CD4-positive, CD25-positive, alpha-beta regulatory T cell (primary cell): Measurements from ENCODE around the gene REC114. TPM values are rescaled to one million over a fixed set of nuclear protein-coding genes. Genes with fewer than 3 reads are reported as not detected.
"Not testable (repeated sequence)": the region's sequence is repeated elsewhere in the genome, so short reads cannot be mapped to it uniquely, and the experiment has no call there.

Experiments used
- ATAC-seq, 2 donors: fragments of 150-1000 bp; cut with Tn5 transposase; one replicate each; pipeline ENCODE4 v1.10.0; 2021; ENCODE audit warnings: low read depth in 2 of 2, moderate number of reproducible peaks in 2 of 2, moderate library complexity in 1 of 2
- DNase-seq, 3 donors: peaks; one replicate each; pipeline versions ENCODE4 v3.0.0 to v3.0.0-alpha.2; 2012 to 2022; ENCODE audit warnings: mixed read lengths in 1 of 3
- H3K27ac ChIP-seq: one replicate; pipeline ENCODE4 v1.7.0; 2013; ENCODE audit warnings: mild to moderate bottlenecking, low read length; ENCODE audit not compliant: insufficient read depth, poor library complexity, severe bottlenecking
- H3K27me3 ChIP-seq: one replicate; pipeline ENCODE4 v1.7.0; 2013; ENCODE audit warnings: low read length; ENCODE audit not compliant: control insufficient read depth, insufficient read depth
- H3K36me3 ChIP-seq: one replicate; pipeline ENCODE4 v1.7.0; 2013; ENCODE audit warnings: mild to moderate bottlenecking, low read length, moderate library complexity; ENCODE audit not compliant: control insufficient read depth, insufficient read depth
- H3K4me1 ChIP-seq: 2 replicates; pipeline ENCODE4 v1.7.0; 2013; ENCODE audit warnings: mild to moderate bottlenecking, low read length; ENCODE audit not compliant: insufficient read depth, control insufficient read depth, poor library complexity, severe bottlenecking
- H3K4me3 ChIP-seq: one replicate; pipeline ENCODE4 v1.7.0; 2013; ENCODE audit warnings: low read depth, mild to moderate bottlenecking, low read length, moderate library complexity
- H3K9me3 ChIP-seq, 2 experiments: 1 replicate in 1 of 2; 2 replicates in 1 of 2; pipeline ENCODE4 v1.7.0; 2013; ENCODE audit warnings: low read length in 2 of 2, mild to moderate bottlenecking in 1 of 2, moderate library complexity in 1 of 2; ENCODE audit not compliant: control insufficient read depth in 2 of 2
- H3K27ac Mint-ChIP-seq, 3 donors: one replicate each; pipeline ENCODE4 v1.8.0; 2020 to 2022; ENCODE audit warnings: mild to moderate bottlenecking in 3 of 3, mixed read lengths in 3 of 3, moderate library complexity in 2 of 3
- H3K27me3 Mint-ChIP-seq: one replicate; pipeline ENCODE4 v1.8.0; 2022; ENCODE audit warnings: mild to moderate bottlenecking, mixed read lengths
- H3K36me3 Mint-ChIP-seq: one replicate; pipeline ENCODE4 v1.8.0; 2020; ENCODE audit warnings: mixed read lengths
- H3K4me1 Mint-ChIP-seq, 4 donors: one replicate each; pipeline ENCODE4 v1.8.0; 2020 to 2022; ENCODE audit warnings: mixed read lengths in 4 of 4, mild to moderate bottlenecking in 1 of 4
- H3K4me3 Mint-ChIP-seq, 4 donors: one replicate each; pipeline ENCODE4 v1.8.0; 2020 to 2022; ENCODE audit warnings: mild to moderate bottlenecking in 4 of 4, mixed read lengths in 4 of 4, moderate library complexity in 3 of 4
- H3K9me3 Mint-ChIP-seq, 7 donors: one replicate each; pipeline ENCODE4 v1.8.0; 2020 to 2022; ENCODE audit warnings: mixed read lengths in 7 of 7, mild to moderate bottlenecking in 3 of 7, moderate library complexity in 2 of 7
- polyA plus RNA-seq, 4 donors: library from polyadenylated mRNA; unstranded; fragments of 300-500 nt; fragmentation: Illumina TruSeq; gene quantifications; one replicate each; pipeline ENCODE4 v1.2.3, GENCODE V29; 2021
- total RNA-seq: library from RNA; stranded (reverse); gene quantifications from one replicate; pipeline ENCODE4 v1.2.3, GENCODE V29; 2022

REC114 gene
- total and polyA plus RNA-seq, 5 donors from 2014 or later: not detected

GRCh38 chr15:73414876-73415275 lies 28.1 kb upstream of the REC114 start:
- H3K27me3 ChIP-seq: peaks cover 6% of the 10 kb centered on the region
- no peaks in the 10 kb centered on the region for H3K4me1 Mint-ChIP-seq
- no peaks in the 10 kb centered on the region for H3K36me3 Mint-ChIP-seq
- peaks cover 0 to 8% (median 0%) of the 10 kb centered on the region in 7 donors for H3K9me3 Mint-ChIP-seq
- H3K27ac Mint-ChIP-seq: no peak overlapping the region
- no peak overlapping the region for H3K4me3 Mint-ChIP-seq
- no peaks in the 10 kb centered on the region for H3K9me3 ChIP-seq
- ATAC-seq: no peak
- H3K27ac ChIP-seq: no peak overlapping the region
- DNase-seq: no peak
- no peaks in the 10 kb centered on the region for H3K36me3 ChIP-seq
- H3K4me3 ChIP-seq: no peak overlapping the region
- H3K27me3 Mint-ChIP-seq: peaks cover 21% of the 10 kb centered on the region
- H3K4me1 ChIP-seq: no peaks in the 10 kb centered on the region

GRCh38 chr15:73424506-73424905 lies 18.5 kb upstream of the REC114 start:
- Mint-ChIP-seq H3K9me3 (peaks cover 0 to 1% (median 0%) of the 10 kb centered on the region in 7 donors), H3K27me3 (no peaks in the 10 kb centered on the region), H3K27ac (peak overlapping the region in 1 of 3 donors; percentile 11), H3K4me3 (no peak overlapping the region), H3K4me1 (peaks cover 3 to 14% (median 9%) of the 10 kb centered on the region in 4 donors), H3K36me3 (no peaks in the 10 kb centered on the region)
- ATAC-seq (no peak), DNase-seq (no peak)
- no peak overlapping the region for H3K4me3 ChIP-seq
- no peaks in the 10 kb centered on the region for H3K36me3 ChIP-seq
- H3K27me3 ChIP-seq: no peaks in the 10 kb centered on the region
- no peaks in the 10 kb centered on the region for H3K9me3 ChIP-seq
- H3K27ac ChIP-seq: no peak overlapping the region
- peaks cover 10% of the 10 kb centered on the region for H3K4me1 ChIP-seq

DNA sequence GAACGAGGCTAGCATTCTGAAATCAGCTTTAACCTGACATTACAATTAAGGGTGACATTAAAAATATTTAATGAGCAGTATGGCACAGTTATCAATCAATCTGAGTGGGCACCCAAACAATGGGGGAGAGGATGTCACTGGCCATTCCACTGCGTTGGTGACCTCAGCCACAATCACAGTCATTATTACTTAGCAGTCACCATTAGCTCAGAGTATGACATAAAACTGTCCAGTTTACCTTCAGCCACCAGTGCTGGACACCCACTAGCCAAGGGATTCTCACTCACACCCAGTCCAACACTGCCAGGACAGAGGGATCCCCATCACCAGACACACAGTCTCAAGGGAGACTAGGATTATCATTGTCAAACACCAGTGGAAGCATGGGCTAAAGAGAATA lies 17.5 kb upstream of the REC114 start:
- no peak for DNase-seq
- Histone ChIP-seq H3K27me3 (no peaks in the 10 kb centered on the region), H3K4me1 (peaks cover 10% of the 10 kb centered on the region), H3K4me3 (no peak overlapping the region), H3K36me3 (no peaks in the 10 kb centered on the region), H3K9me3 (no peaks in the 10 kb centered on the region), H3K27ac (no peak overlapping the region)
- Mint-ChIP-seq H3K4me1 (peaks cover 7 to 14% (median 12%) of the 10 kb centered on the region in 4 donors), H3K9me3 (peaks cover 0 to 1% (median 0%) of the 10 kb centered on the region in 7 donors), H3K27ac (no peak overlapping the region), H3K36me3 (no peaks in the 10 kb centered on the region), H3K27me3 (no peaks in the 10 kb centered on the region), H3K4me3 (no peak overlapping the region)
- ATAC-seq: no peak

- ATAC-seq: no peak
- Histone ChIP-seq H3K4me3 (no peak overlapping the region), H3K36me3 (no peaks in the 10 kb centered on the region), H3K9me3 (no peaks in the 10 kb centered on the region), H3K27me3 (no peaks in the 10 kb centered on the region), H3K27ac (no peak overlapping the region), H3K4me1 (peaks cover 10% of the 10 kb centered on the region)
- DNase-seq: peak in 1 of 3 donors; percentile 40
- peak overlapping the region in 1 of 4 donors; percentile 44 for H3K4me3 Mint-ChIP-seq
- H3K36me3 Mint-ChIP-seq: no peaks in the 10 kb centered on the region
- H3K27me3 Mint-ChIP-seq: peaks cover 2% of the 10 kb centered on the region
- peak overlapping the region in 2 of 3 donors; percentile 38 to 52 for H3K27ac Mint-ChIP-seq
- peaks cover 7 to 14% (median 12%) of the 10 kb centered on the region in 4 donors for H3K4me1 Mint-ChIP-seq
- H3K9me3 Mint-ChIP-seq: peaks cover 0 to 1% (median 0%) of the 10 kb centered on the region in 7 donors
Measured at GRCh38 chr15:73426323-73426994, 16.5 kb upstream of the REC114 start.

GRCh38 chr15:73431329-73431728 lies 11.6 kb upstream of the REC114 start:
- not testable (repeated sequence) for H3K27me3 ChIP-seq, H3K36me3 Mint-ChIP-seq, H3K27ac Mint-ChIP-seq, H3K4me3 ChIP-seq, H3K9me3 ChIP-seq, ATAC-seq, H3K36me3 ChIP-seq, H3K9me3 Mint-ChIP-seq, H3K4me1 ChIP-seq, H3K27ac ChIP-seq, DNase-seq, H3K4me3 Mint-ChIP-seq
- H3K4me1 Mint-ChIP-seq: peaks cover 3 to 18% (median 8%) of the 10 kb centered on the region in 4 donors
- peaks cover 21% of the 10 kb centered on the region for H3K27me3 Mint-ChIP-seq

- Histone ChIP-seq H3K4me1 (peaks cover 5% of the 10 kb centered on the region), H3K9me3 (no peaks in the 10 kb centered on the region), H3K27ac (no peak overlapping the region), H3K27me3 (no peaks in the 10 kb centered on the region), H3K36me3 (no peaks in the 10 kb centered on the region), H3K4me3 (no peak overlapping the region)
- Mint-ChIP-seq H3K4me3 (no peak overlapping the region), H3K4me1 (peaks cover 7 to 25% (median 10%) of the 10 kb centered on the region in 4 donors), H3K36me3 (no peaks in the 10 kb centered on the region), H3K9me3 (peaks cover 0 to 3% (median 0%) of the 10 kb centered on the region in 7 donors), H3K27ac (no peak overlapping the region), H3K27me3 (peaks cover 36% of the 10 kb centered on the region)
- DNase-seq (no peak), ATAC-seq (no peak)
Measured at GRCh38 chr15:73433873-73434272, 9.1 kb upstream of the REC114 start.

- ATAC-seq: no peak
- H3K27ac Mint-ChIP-seq: no peak overlapping the region
- peaks cover 38% of the 10 kb centered on the region for H3K27me3 Mint-ChIP-seq
- peaks cover 5% of the 10 kb centered on the region for H3K4me1 ChIP-seq
- no peak overlapping the region for H3K4me3 Mint-ChIP-seq
- H3K4me1 Mint-ChIP-seq: peaks cover 7 to 12% (median 9%) of the 10 kb centered on the region in 4 donors
- H3K36me3 Mint-ChIP-seq: no peaks in the 10 kb centered on the region
- no peak overlapping the region for H3K4me3 ChIP-seq
- H3K9me3 ChIP-seq: no peaks in the 10 kb centered on the region
- H3K36me3 ChIP-seq: no peaks in the 10 kb centered on the region
- no peaks in the 10 kb centered on the region for H3K27me3 ChIP-seq
- H3K27ac ChIP-seq: no peak overlapping the region
- no peak for DNase-seq
- H3K9me3 Mint-ChIP-seq: peaks cover 0 to 3% (median 0%) of the 10 kb centered on the region in 7 donors
Measured at GRCh38 chr15:73436613-73437012, 6.4 kb upstream of the REC114 start.
